ENCODE data around the gene SCN5A. TPM values are rescaled to one million over a fixed set of nuclear protein-coding genes. Genes with fewer than 3 reads are reported as not detected.

SCN5A gene
- total and polyA plus RNA-seq, 4 donors = 0.01 to 0.14 TPM; not detected in 2

- no peak for DNase-seq (ENCODE audit: low spot score)
- Histone ChIP-seq H3K27me3 (ENCODE audit: control insufficient read depth in 4 of 4, insufficient read depth in 4 of 4, low read length in 3 of 4) (no peaks in the 10 kb centered on the region), H3K4me1 (ENCODE audit: control insufficient read depth in 4 of 4, insufficient read depth in 4 of 4, low read length in 3 of 4) (no peaks in the 10 kb centered on the region), H3K27ac (ENCODE audit: low read depth in 1 of 2, low read length in 2 of 2) (no peak overlapping the region), H3K9ac (ENCODE audit: low read depth in 1 of 2, low read length in 2 of 2) (no peak overlapping the region), H3K9me3 (ENCODE audit: control insufficient read depth in 4 of 4, low read length in 3 of 4) (no peaks in the 10 kb centered on the region), H3K36me3 (ENCODE audit: control insufficient read depth in 4 of 4, insufficient read depth in 3 of 4, low read depth in 1 of 4, low read length in 3 of 4) (no peaks in the 10 kb centered on the region), H3K4me3 (ENCODE audit: low read depth in 1 of 3, low read length in 3 of 3) (no peak overlapping the region)
- 69% methylated on average over 10 of the region's 10 CpGs for WGBS
- no peak for TF ChIP-seq RAD21 (IDR thresholded peaks at IDR 0.05)
- no peak for TF ChIP-seq YY1 (IDR thresholded peaks at IDR 0.05)
- no peak for TF ChIP-seq CTCF (IDR thresholded peaks at IDR 0.05; ENCODE audit: low read depth, low read length, missing input control)
- TF ChIP-seq ZBTB33 (IDR thresholded peaks at IDR 0.05) = no peak
Measured at GRCh38 chr3:38588371-38588971, 61.0 kb downstream of the SCN5A start.

GRCh38 chr3:38587548-38588131 lies 61.8 kb downstream of the SCN5A start:
- no peaks in the 10 kb centered on the region for H3K36me3 ChIP-seq (ENCODE audit: control insufficient read depth in 4 of 4, insufficient read depth in 3 of 4, low read depth in 1 of 4, low read length in 3 of 4)
- H3K4me1 ChIP-seq (ENCODE audit: control insufficient read depth in 4 of 4, insufficient read depth in 4 of 4, low read length in 3 of 4) = no peaks in the 10 kb centered on the region
- H3K9me3 ChIP-seq (ENCODE audit: control insufficient read depth in 4 of 4, low read length in 3 of 4) = no peaks in the 10 kb centered on the region
- H3K9ac ChIP-seq (ENCODE audit: low read depth in 1 of 2, low read length in 2 of 2) = no peak overlapping the region
- no peak overlapping the region for H3K27ac ChIP-seq (ENCODE audit: low read depth in 1 of 2, low read length in 2 of 2)
- no peak overlapping the region for H3K4me3 ChIP-seq (ENCODE audit: low read depth in 1 of 3, low read length in 3 of 3)
- WGBS = 84% methylated on average over 7 of the region's 7 CpGs
- TF ChIP-seq TAF1 (conservative IDR thresholded peaks at IDR 0.05) = no peak
- no peak for TF ChIP-seq YY1 (IDR thresholded peaks at IDR 0.05)
- TF ChIP-seq ZBTB33 (IDR thresholded peaks at IDR 0.05) = no peak
- no peak for TF ChIP-seq RXRA (IDR thresholded peaks at IDR 0.05)
- no peak for TF ChIP-seq HNF4G (IDR thresholded peaks at IDR 0.05)
- no peak for TF ChIP-seq SP1 (IDR thresholded peaks at IDR 0.05)
- TF ChIP-seq ATF3 (IDR thresholded peaks at IDR 0.05) = no peak
- TF ChIP-seq CTCF (IDR thresholded peaks at IDR 0.05; ENCODE audit: low read depth, low read length, missing input control) = no peak
- DNase-seq (ENCODE audit: low spot score) = peak; percentile 22
- no peaks in the 10 kb centered on the region for H3K27me3 ChIP-seq (ENCODE audit: control insufficient read depth in 4 of 4, insufficient read depth in 4 of 4, low read length in 3 of 4)

Data from liver (tissue), 9 donors.